OCI-LY7 (cell line): Measurements from ENCODE around the gene CPZ. TPM values are rescaled to one million over a fixed set of nuclear protein-coding genes. Genes with fewer than 3 reads are reported as not detected.

ENCODE experiments used
- BruUV-seq: library from RNA; stranded (reverse); fragments of 400-500 nt; replicated peaks from 2 replicates; lab custom pipeline; 2021; lab: Mats Ljungman, UMichigan
- CTCF ChIA-PET: fragments of 300-600 bp; sonication (Branson Sonifier 250); formaldehyde crosslinking; loops from one replicate; lab custom pipeline; 2022; ENCODE audit warnings: antibody characterized with exemption; ENCODE audit not compliant: unreplicated experiment; lab: Charles Lee
- POLR2A ChIA-PET: fragments of 300-600 bp; sonication (Branson Sonifier 250); formaldehyde crosslinking; loops from one replicate; lab custom pipeline; 2022; ENCODE audit warnings: antibody characterized with exemption; lab: Charles Lee
- DNase-seq: peaks from one replicate; pipeline ENCODE4 v3.0.0-alpha.2; 2015; ENCODE audit warnings: low spot score
- H2AFZ ChIP-seq: fragments of 200-600 bp; sonication (generic), shearing (Covaris generic); 2 replicates; pipeline ENCODE4 v1.6.1; 2014; ENCODE audit warnings: mild to moderate bottlenecking, antibody characterized with exemption, low read length, moderate library complexity
- H3K27ac ChIP-seq: fragments of 200-600 bp; sonication (generic); 2 replicates; pipeline ENCODE4 v1.5.1; 2014; ENCODE audit warnings: mixed run types, low read depth, mild to moderate bottlenecking, moderate library complexity, low read length, inconsistent platforms; ENCODE audit not compliant: poor library complexity, severe bottlenecking
- H3K36me3 ChIP-seq: fragments of 200-600 bp; sonication (generic); 2 replicates; pipeline ENCODE4 v1.6.1; 2014; ENCODE audit warnings: mild to moderate bottlenecking, antibody characterized with exemption, low read length, moderate library complexity, mixed read lengths; ENCODE audit not compliant: insufficient read depth
- H3K4me1 ChIP-seq: fragments of 200-600 bp; sonication (generic); 2 replicates; pipeline ENCODE4 v1.5.1; 2014; ENCODE audit warnings: mild to moderate bottlenecking, low read length; ENCODE audit not compliant: insufficient read depth, poor library complexity, severe bottlenecking
- H3K4me2 ChIP-seq: fragments of 200-600 bp; sonication (generic); 2 replicates; pipeline ENCODE4 v1.6.1; 2014; ENCODE audit warnings: mild to moderate bottlenecking, low read length
- H3K4me3 ChIP-seq: fragments of 200-600 bp; sonication (generic); 2 replicates; pipeline ENCODE4 v1.5.1; 2014; ENCODE audit warnings: mild to moderate bottlenecking, low read depth, low read length; ENCODE audit not compliant: poor library complexity, severe bottlenecking
- H3K79me2 ChIP-seq: fragments of 200-600 bp; sonication (generic); 2 replicates; pipeline ENCODE4 v1.6.1; 2016; ENCODE audit warnings: low read depth, mild to moderate bottlenecking, low read length, moderate library complexity, mixed read lengths; ENCODE audit not compliant: insufficient read depth
- H3K9me2 ChIP-seq: fragments of 200-600 bp; sonication (generic); 2 replicates; pipeline ENCODE4 v1.6.1; 2016; ENCODE audit warnings: mild to moderate bottlenecking, low read length, mixed read lengths; ENCODE audit not compliant: insufficient read depth
- H3K9me3 ChIP-seq: fragments of 200-600 bp; sonication (generic); 2 replicates; pipeline ENCODE4 v1.6.1; 2014; ENCODE audit warnings: mild to moderate bottlenecking, mixed run types, low read length, mixed read lengths
- H4K20me1 ChIP-seq: fragments of 200-600 bp; sonication (generic); 2 replicates; pipeline ENCODE4 v1.6.1; 2014; ENCODE audit warnings: mild to moderate bottlenecking, antibody characterized with exemption, low read length, moderate library complexity, mixed read lengths; ENCODE audit not compliant: insufficient read depth
- EZH2phosphoT487 ChIP-seq: fragments of 200-600 bp; sonication (generic); IDR thresholded peaks from 2 replicates; pipeline ENCODE4 v1.6.1; 2018; ENCODE audit warnings: low read depth, borderline replicate concordance, mild to moderate bottlenecking, mixed run types, antibody characterized with exemption, low read length, moderate library complexity, mixed read lengths
- intact Hi-C: fragments of 100-400 bp; cut with micrococcal nuclease; formaldehyde crosslinking; loops from one replicate; pipeline ENCODE4 v1.10.0; 2022; ENCODE audit not compliant: unreplicated experiment
- total RNA-seq, 2 experiments: library from RNA; depleted of rRNA in 1 of 2; stranded (reverse); fragments of >200 nt in 1 of 2; shearing (Covaris generic) in 1 of 2; gene quantifications; 2 replicates each; pipeline ENCODE4 v1.2.3, GENCODE V29; 2014 to 2022
- TF ChIP-seq, protein P1 (sequence below): fragments of 200-600 bp; sonication (generic); conservative IDR thresholded peaks from 2 replicates; pipeline ENCODE4 v1.5.1; 2014; ENCODE audit warnings: mild to moderate bottlenecking, antibody characterized with exemption, low read length, moderate library complexity, mixed read lengths

CPZ gene
- total RNA-seq, 2 experiments from 2014 or later, result not detected

- Histone ChIP-seq H3K36me3 (no peaks in the 10 kb centered on the region), H4K20me1 (no peaks in the 10 kb centered on the region), H3K9me3 (no peaks in the 10 kb centered on the region), H2AFZ (no peak overlapping the region), H3K9me2 (no peaks in the 10 kb centered on the region), H3K4me3 (no peak overlapping the region), H3K79me2 (no peaks in the 10 kb centered on the region), H3K4me2 (no peak overlapping the region), H3K4me1 (no peaks in the 10 kb centered on the region), H3K27ac (no peak overlapping the region)
- TF ChIP-seq, protein P1, sequence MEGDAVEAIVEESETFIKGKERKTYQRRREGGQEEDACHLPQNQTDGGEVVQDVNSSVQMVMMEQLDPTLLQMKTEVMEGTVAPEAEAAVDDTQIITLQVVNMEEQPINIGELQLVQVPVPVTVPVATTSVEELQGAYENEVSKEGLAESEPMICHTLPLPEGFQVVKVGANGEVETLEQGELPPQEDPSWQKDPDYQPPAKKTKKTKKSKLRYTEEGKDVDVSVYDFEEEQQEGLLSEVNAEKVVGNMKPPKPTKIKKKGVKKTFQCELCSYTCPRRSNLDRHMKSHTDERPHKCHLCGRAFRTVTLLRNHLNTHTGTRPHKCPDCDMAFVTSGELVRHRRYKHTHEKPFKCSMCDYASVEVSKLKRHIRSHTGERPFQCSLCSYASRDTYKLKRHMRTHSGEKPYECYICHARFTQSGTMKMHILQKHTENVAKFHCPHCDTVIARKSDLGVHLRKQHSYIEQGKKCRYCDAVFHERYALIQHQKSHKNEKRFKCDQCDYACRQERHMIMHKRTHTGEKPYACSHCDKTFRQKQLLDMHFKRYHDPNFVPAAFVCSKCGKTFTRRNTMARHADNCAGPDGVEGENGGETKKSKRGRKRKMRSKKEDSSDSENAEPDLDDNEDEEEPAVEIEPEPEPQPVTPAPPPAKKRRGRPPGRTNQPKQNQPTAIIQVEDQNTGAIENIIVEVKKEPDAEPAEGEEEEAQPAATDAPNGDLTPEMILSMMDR, result no peak
- TF ChIP-seq EZH2phosphoT487, result no peak
- intact Hi-C loops, result no loop called here
- POLR2A ChIA-PET, result no interaction called here
- no peak for DNase-seq
- BruUV-seq, result no TSS peak
- CTCF ChIA-PET, result interaction anchor here (0.6 kb wide), 1 partner anchor 850 kb away, joined by 3 read pairs; no protein-coding TSS in a partner anchor
Observed at GRCh38 chr4:8655411-8656184, 63.0 kb downstream of the CPZ start.

- no peak for TF ChIP-seq EZH2phosphoT487
- TF ChIP-seq, protein P1, result no peak
- Histone ChIP-seq H3K4me3 (no peak overlapping the region), H3K79me2 (no peaks in the 10 kb centered on the region), H4K20me1 (no peaks in the 10 kb centered on the region), H3K27ac (no peak overlapping the region), H3K4me1 (no peaks in the 10 kb centered on the region), H3K9me3 (no peaks in the 10 kb centered on the region), H3K9me2 (no peaks in the 10 kb centered on the region), H2AFZ (no peak overlapping the region), H3K4me2 (no peak overlapping the region), H3K36me3 (no peaks in the 10 kb centered on the region)
- no peak for DNase-seq
- ChIA-PET POLR2A (no interaction called here), CTCF (no interaction called here)
- BruUV-seq, result no TSS peak
- intact Hi-C loops, result no loop called here
Observed at GRCh38 chr4:8656185-8656517, 63.6 kb downstream of the CPZ start.

DNA sequence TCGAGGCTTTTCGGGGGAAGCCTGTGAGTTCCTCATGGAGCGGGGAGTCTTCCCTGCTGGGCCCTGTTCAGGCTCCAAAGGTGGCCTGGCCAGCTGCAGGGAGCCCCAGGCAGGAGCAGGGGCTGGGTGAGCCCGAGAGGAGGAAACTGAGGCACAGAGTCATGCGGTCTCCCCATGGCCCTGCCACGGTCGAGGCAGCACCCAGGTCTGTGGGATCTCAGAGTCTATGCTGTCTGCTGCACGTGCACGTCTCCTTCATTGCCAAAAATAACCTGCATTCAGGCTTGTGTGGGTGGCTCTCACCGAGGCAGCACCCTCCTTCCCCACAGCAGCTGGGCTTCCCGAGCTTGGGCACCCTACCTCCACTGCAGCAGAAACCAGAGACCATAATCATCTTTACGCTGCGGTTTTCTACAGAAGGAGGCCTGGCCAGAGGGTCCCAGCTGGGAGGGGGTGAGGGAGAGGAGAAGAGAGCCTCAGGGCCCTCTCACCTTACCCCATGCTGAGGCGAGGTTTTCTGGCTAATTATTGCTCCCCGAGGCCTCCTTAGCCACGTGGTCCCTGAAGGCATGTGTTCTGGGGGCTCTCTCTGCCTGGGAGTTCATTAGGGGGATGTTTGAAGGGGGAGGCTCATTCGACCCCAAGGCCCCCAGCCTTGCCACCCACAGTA is 64.3 kb downstream of the CPZ start:
- DNase-seq, result no peak
- no peaks in the 10 kb centered on the region for H3K9me2 ChIP-seq
- no TSS peak for BruUV-seq
- H3K4me1 ChIP-seq, result no peaks in the 10 kb centered on the region
- TF ChIP-seq EZH2phosphoT487, result no peak
- TF ChIP-seq, protein P1, result no peak
- no peak overlapping the region for H3K4me3 ChIP-seq
- H3K4me2 ChIP-seq, result no peak overlapping the region
- no peak overlapping the region for H3K27ac ChIP-seq
- H2AFZ ChIP-seq, result no peak overlapping the region
- no peaks in the 10 kb centered on the region for H3K9me3 ChIP-seq
- no peaks in the 10 kb centered on the region for H3K36me3 ChIP-seq
- CTCF ChIA-PET, result no interaction called here
- POLR2A ChIA-PET, result no interaction called here
- no peaks in the 10 kb centered on the region for H3K79me2 ChIP-seq
- intact Hi-C loops, result no loop called here
- H4K20me1 ChIP-seq, result no peaks in the 10 kb centered on the region
